GM12878 (cell line): Measurements from ENCODE around the gene MEF2C. TPM values are rescaled to one million over a fixed set of nuclear protein-coding genes. Genes with fewer than 3 reads are reported as not detected.

Source experiments
- ATAC-seq: fragments of 200-7000 bp; cut with Tn5 transposase; 3 replicates; pipeline ENCODE4 v1.9.1; 2020; ENCODE audit warnings: mild to moderate bottlenecking, moderate library complexity
- BruUV-seq: library from RNA; stranded (reverse); fragments of 400-500 nt; replicated peaks from 2 replicates; lab custom pipeline; 2021; lab: Mats Ljungman, UMichigan
- CTCF ChIA-PET: fragments of 300-600 bp; sonication (Branson Sonifier 250); formaldehyde crosslinking; extraction: SDS; loops from one replicate; lab custom pipeline; 2021; ENCODE audit warnings: inconsistent platforms; lab: Yijun Ruan, JAX
- POLR2A ChIA-PET: fragments of 350-600 bp; formaldehyde crosslinking; extraction: SDS; loops from one replicate; lab custom pipeline; 2021; ENCODE audit warnings: inconsistent platforms; lab: Charles Lee
- RAD21 ChIA-PET: fragments of 300-600 bp; sonication (Branson Sonifier 250); formaldehyde crosslinking; loops from one replicate; lab custom pipeline; 2023; ENCODE audit warnings: antibody characterized with exemption; ENCODE audit not compliant: unreplicated experiment; lab: Charles Lee
- SMC1A ChIA-PET: fragments of 300-600 bp; sonication (Branson Sonifier 250); formaldehyde crosslinking; loops from one replicate; lab custom pipeline; 2023; ENCODE audit not compliant: unreplicated experiment, uncharacterized antibody; lab: Charles Lee
- DNase-seq: peaks from one replicate; pipeline ENCODE4 v3.0.0-alpha.2; 2011; ENCODE audit warnings: low read depth, low spot score
- FAIRE-seq: peaks from 3 replicates; lab custom pipeline; 2011; peaks lifted over from hg19 to GRCh38; lab: Jason Lieb, UNC
- H2AFZ ChIP-seq: 2 replicates; pipeline ENCODE4 v1.6.0; 2011; ENCODE audit warnings: low read depth, low read length, control low read depth; ENCODE audit not compliant: control insufficient read depth
- H3K27ac ChIP-seq: 2 replicates; pipeline ENCODE4 v1.5.1; 2011; ENCODE audit warnings: control low read depth; ENCODE audit not compliant: control insufficient read depth, insufficient read depth
- H3K27me3 ChIP-seq, 2 experiments: replicated peaks in 1 of 2; 2 replicates each; pipeline versions ENCODE4 v1.6.0 to v1.6.1; 2011; ENCODE audit warnings: low read length in 1 of 2; ENCODE audit not compliant: control insufficient read depth in 2 of 2, insufficient read depth in 2 of 2
- H3K36me3 ChIP-seq, 2 experiments: 2 replicates each; pipeline ENCODE4 v1.5.1; 2011; ENCODE audit warnings: low read length in 1 of 2; ENCODE audit not compliant: control insufficient read depth in 2 of 2, insufficient read depth in 2 of 2
- H3K4me1 ChIP-seq: 2 replicates; pipeline ENCODE4 v1.6.1; 2011; ENCODE audit warnings: mild to moderate bottlenecking, low read length, moderate library complexity, mixed read lengths; ENCODE audit not compliant: control insufficient read depth, insufficient read depth
- H3K4me2 ChIP-seq: 2 replicates; pipeline ENCODE4 v1.6.0; 2011; ENCODE audit warnings: control low read depth; ENCODE audit not compliant: control insufficient read depth, insufficient read depth
- H3K4me3 ChIP-seq: fragments of 200-600 bp; sonication (generic); 2 replicates; pipeline ENCODE4 v1.5.1; 2016
- H3K79me2 ChIP-seq: 2 replicates; pipeline ENCODE4 v1.6.0; 2011; ENCODE audit warnings: low read length; ENCODE audit not compliant: control insufficient read depth, insufficient read depth
- H3K9ac ChIP-seq: 2 replicates; pipeline ENCODE4 v1.8.0; 2011; ENCODE audit warnings: low read length, control low read depth, mixed read lengths; ENCODE audit not compliant: control insufficient read depth, insufficient read depth
- H3K9me3 ChIP-seq: replicated peaks from 3 replicates; pipeline ENCODE4 v1.5.1; 2011; ENCODE audit warnings: mild to moderate bottlenecking, low read length; ENCODE audit not compliant: control insufficient read depth, insufficient read depth
- H4K20me1 ChIP-seq: 2 replicates; pipeline ENCODE4 v1.6.0; 2011; ENCODE audit not compliant: control insufficient read depth, insufficient read depth
- BCL3 ChIP-seq: IDR thresholded peaks from 2 replicates; pipeline ENCODE4 v1.6.1; 2011; ENCODE audit warnings: borderline replicate concordance, low read depth, mild to moderate bottlenecking, moderate library complexity, low read length; ENCODE audit not compliant: insufficient read depth, poor library complexity, severe bottlenecking
- CEBPB ChIP-seq, 2 experiments: fragments of 150-350 bp in 1 of 2; IDR thresholded peaks; 2 replicates each; pipeline ENCODE4 v1.6.1; 2012 to 2014; ENCODE audit warnings: low read depth in 2 of 2, low read length in 2 of 2, borderline replicate concordance in 1 of 2, inconsistent platforms in 1 of 2
- CHD1 ChIP-seq: IDR thresholded peaks from 2 replicates; pipeline ENCODE4 v1.6.1; 2012; ENCODE audit warnings: low read depth, low read length, improper control_type of control experiment
- MYB ChIP-seq: fragments of 150-350 bp; IDR thresholded peaks from 2 replicates; pipeline ENCODE4 v1.6.1; 2014; ENCODE audit warnings: mild to moderate bottlenecking, low read depth, low read length, borderline replicate concordance
- PRDM15 ChIP-seq: fragments of 450-650 bp; formaldehyde crosslinking; IDR thresholded peaks from 2 replicates; pipeline ENCODE4 v1.4.0; 2020; ENCODE audit warnings: mild to moderate bottlenecking, moderate library complexity
- SRF ChIP-seq, 2 experiments: IDR thresholded peaks; 2 replicates each; pipeline ENCODE4 v1.6.1; 2011; ENCODE audit warnings: low read depth in 2 of 2, low read length in 2 of 2, mild to moderate bottlenecking in 1 of 2, moderate library complexity in 1 of 2
- ZBTB40 ChIP-seq: fragments of 450-650 bp; IDR thresholded peaks from 2 replicates; pipeline ENCODE4 v1.6.1; 2016; ENCODE audit warnings: mild to moderate bottlenecking, moderate library complexity, borderline replicate concordance
- WGBS: methylation state at CpG from one replicate; pipeline ENCODE4 v1.1.6; 2016; ENCODE audit warnings: low lambda C conversion rate; ENCODE audit not compliant: insufficient replicate concordance, insufficient coverage; ENCODE audit errors: missing lambda C conversion rate; 5-methylcytosine and 5-hydroxymethylcytosine counted together
- in situ Hi-C: fragments of 300-500 bp; cut with MboI; formaldehyde crosslinking; loops from 9 replicates; pipeline ENCODE4 v1.14.3; 2018; ENCODE audit warnings: mixed read lengths
- intact Hi-C: fragments of 100-400 bp; cut with micrococcal nuclease; formaldehyde crosslinking; loops from one replicate; pipeline ENCODE4 v1.14.2; 2022; ENCODE audit not compliant: unreplicated experiment
- polyA plus RNA-seq, 11 experiments: library from polyadenylated mRNA; depleted of rRNA in 4 of 11; unstranded in 6 of 11; stranded (reverse) in 5 of 11; fragments of >200 nt; fragmentation: Nextera tagmentation in 4 of 11; fragmentation: Illumina TruSeq in 1 of 11; extraction: Ambion mirVana in 4 of 11; extraction: Trizol in 1 of 11; gene quantifications; 1 replicate in 1 of 11; 2 replicates in 10 of 11; pipeline versions ENCODE4 v1.2.1 to v1.2.3, GENCODE V29; 2011 to 2016; ENCODE audit warnings: inconsistent platforms in 2 of 11, missing spikeins in 2 of 11, low read depth in 1 of 11
- total RNA-seq, 4 experiments: library from RNA; depleted of rRNA in 3 of 4; stranded (reverse); fragments of >200 nt in 3 of 4; fragmentation: Illumina TruSeq in 1 of 4; extraction: Trizol in 1 of 4; gene quantifications; 2 replicates each; pipeline versions ENCODE4 v1.2.1 to v1.2.3, GENCODE V29; 2013 to 2021
- TF ChIP-seq, protein P1 (sequence below): IDR thresholded peaks from 2 replicates; pipeline ENCODE4 v1.6.1; 2012; ENCODE audit warnings: low read length, inconsistent platforms

MEF2C gene
- total and polyA plus RNA-seq, 10 of the 15 experiments (the other 5 are each of a cell fraction or from before 2014, with no cell fraction given): 104 to 225 (median 180) TPM

DNA sequence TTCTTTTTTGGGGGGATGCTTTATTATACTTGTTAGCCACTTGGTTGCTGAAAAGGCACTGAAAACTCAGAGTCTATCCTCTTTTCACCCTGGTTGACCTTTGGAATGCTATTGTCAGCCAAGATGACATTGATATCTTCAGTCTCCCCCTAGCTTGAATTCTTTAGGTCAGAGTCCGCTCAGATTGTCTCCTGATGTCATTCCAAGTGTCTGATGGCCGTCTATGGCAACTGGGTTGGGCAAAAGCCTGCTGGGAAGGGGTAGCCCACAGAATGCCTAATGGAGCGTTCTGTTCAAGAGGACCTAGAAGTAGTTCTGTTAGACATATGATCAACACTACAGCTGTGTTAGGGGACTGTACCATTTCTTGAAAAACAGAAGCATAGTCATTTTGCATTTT is 9.7 kb upstream of the MEF2C start:
- CTCF ChIA-PET: interaction anchor here (0.8 to 2.5 kb wide), 3 partner anchors 165 to 188 kb away, joined by 3 to 10 read pairs (median 3); no protein-coding TSS in a partner anchor
- peaks cover 3% of the 10 kb centered on the region; the same call in 1 of the 2 replicates for H3K4me1 ChIP-seq
- DNase-seq: no peak

More for the DNA sequence above, 9.7 kb upstream of the MEF2C start:
- Histone ChIP-seq H3K36me3 (no peaks in the 10 kb centered on the region), H3K79me2 (peaks cover 49% of the 10 kb centered on the region), H2AFZ (no peak overlapping the region), H3K27ac (no peak overlapping the region), H3K9me3 (no peaks in the 10 kb centered on the region), H3K4me3 (no peak overlapping the region), H3K9ac (no peak overlapping the region), H4K20me1 (no peaks in the 10 kb centered on the region), H3K27me3 (no peaks in the 10 kb centered on the region), H3K4me2 (no peak overlapping the region)
- BruUV-seq: no TSS peak
- ChIA-PET POLR2A (interaction anchor here (1.1 to 1.2 kb wide), 2 partner anchors 57 to 81 kb away, joined by 3 read pairs; no protein-coding TSS in a partner anchor), RAD21 (no interaction called here), SMC1A (interaction anchor here (0.6 to 1.3 kb wide), 2 partner anchors 87 to 178 kb away, joined by 3 to 4 read pairs; no protein-coding TSS in a partner anchor)
- intact Hi-C loops (no loop called here), in situ Hi-C loops (no loop called here)
- no peak for TF ChIP-seq PRDM15 (CRISPR knock-in tag)
- TF ChIP-seq CEBPB (IDR thresholded peaks at IDR 0.05; ENCODE audit: borderline replicate concordance in 1 of 2, low read depth in 2 of 2, low read length in 2 of 2): no peak
- TF ChIP-seq SRF (IDR thresholded peaks at IDR 0.05; ENCODE audit: low read depth in 2 of 2, low read length in 2 of 2): no peak
- TF ChIP-seq BCL3: no peak
- TF ChIP-seq CHD1: no peak
- no peak for TF ChIP-seq MYB
- no peak for TF ChIP-seq ZBTB40
- TF ChIP-seq, protein P1, sequence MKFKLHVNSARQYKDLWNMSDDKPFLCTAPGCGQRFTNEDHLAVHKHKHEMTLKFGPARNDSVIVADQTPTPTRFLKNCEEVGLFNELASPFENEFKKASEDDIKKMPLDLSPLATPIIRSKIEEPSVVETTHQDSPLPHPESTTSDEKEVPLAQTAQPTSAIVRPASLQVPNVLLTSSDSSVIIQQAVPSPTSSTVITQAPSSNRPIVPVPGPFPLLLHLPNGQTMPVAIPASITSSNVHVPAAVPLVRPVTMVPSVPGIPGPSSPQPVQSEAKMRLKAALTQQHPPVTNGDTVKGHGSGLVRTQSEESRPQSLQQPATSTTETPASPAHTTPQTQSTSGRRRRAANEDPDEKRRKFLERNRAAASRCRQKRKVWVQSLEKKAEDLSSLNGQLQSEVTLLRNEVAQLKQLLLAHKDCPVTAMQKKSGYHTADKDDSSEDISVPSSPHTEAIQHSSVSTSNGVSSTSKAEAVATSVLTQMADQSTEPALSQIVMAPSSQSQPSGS: no peak
- no peak for ATAC-seq
- FAIRE-seq: no peak
- 93% methylated on average over 3 of the region's 3 CpGs for WGBS
